GM12878 (cell line): ENCODE measurements around the gene MGMT. TPM values are rescaled to one million over a fixed set of nuclear protein-coding genes. Genes with fewer than 3 reads are reported as not detected.

Experiments used
- ATAC-seq: fragments of 200-7000 bp; cut with Tn5 transposase; 3 replicates; pipeline ENCODE4 v1.9.1; 2020; ENCODE audit warnings: mild to moderate bottlenecking, moderate library complexity
- BruUV-seq: library from RNA; stranded (reverse); fragments of 400-500 nt; replicated peaks from 2 replicates; lab custom pipeline; 2021; lab: Mats Ljungman, UMichigan
- CTCF ChIA-PET: fragments of 300-600 bp; sonication (Branson Sonifier 250); formaldehyde crosslinking; extraction: SDS; loops from one replicate; lab custom pipeline; 2021; ENCODE audit warnings: inconsistent platforms; lab: Yijun Ruan, JAX
- POLR2A ChIA-PET: fragments of 350-600 bp; formaldehyde crosslinking; extraction: SDS; loops from one replicate; lab custom pipeline; 2021; ENCODE audit warnings: inconsistent platforms; lab: Charles Lee
- RAD21 ChIA-PET: fragments of 300-600 bp; sonication (Branson Sonifier 250); formaldehyde crosslinking; loops from one replicate; lab custom pipeline; 2023; ENCODE audit warnings: antibody characterized with exemption; ENCODE audit not compliant: unreplicated experiment; lab: Charles Lee
- SMC1A ChIA-PET: fragments of 300-600 bp; sonication (Branson Sonifier 250); formaldehyde crosslinking; loops from one replicate; lab custom pipeline; 2023; ENCODE audit not compliant: unreplicated experiment, uncharacterized antibody; lab: Charles Lee
- DNase-seq: peaks from one replicate; pipeline ENCODE4 v3.0.0-alpha.2; 2011; ENCODE audit warnings: low read depth, low spot score
- FAIRE-seq: peaks from 3 replicates; lab custom pipeline; 2011; peaks lifted over from hg19 to GRCh38; lab: Jason Lieb, UNC
- H2AFZ ChIP-seq: 2 replicates; pipeline ENCODE4 v1.6.0; 2011; ENCODE audit warnings: low read depth, low read length, control low read depth; ENCODE audit not compliant: control insufficient read depth
- H3K27ac ChIP-seq: 2 replicates; pipeline ENCODE4 v1.5.1; 2011; ENCODE audit warnings: control low read depth; ENCODE audit not compliant: control insufficient read depth, insufficient read depth
- H3K27me3 ChIP-seq, 2 experiments: replicated peaks in 1 of 2; 2 replicates each; pipeline versions ENCODE4 v1.6.0 to v1.6.1; 2011; ENCODE audit warnings: low read length in 1 of 2; ENCODE audit not compliant: control insufficient read depth in 2 of 2, insufficient read depth in 2 of 2
- H3K36me3 ChIP-seq, 2 experiments: 2 replicates each; pipeline ENCODE4 v1.5.1; 2011; ENCODE audit warnings: low read length in 1 of 2; ENCODE audit not compliant: control insufficient read depth in 2 of 2, insufficient read depth in 2 of 2
- H3K4me1 ChIP-seq: 2 replicates; pipeline ENCODE4 v1.6.1; 2011; ENCODE audit warnings: mild to moderate bottlenecking, low read length, moderate library complexity, mixed read lengths; ENCODE audit not compliant: control insufficient read depth, insufficient read depth
- H3K4me2 ChIP-seq: 2 replicates; pipeline ENCODE4 v1.6.0; 2011; ENCODE audit warnings: control low read depth; ENCODE audit not compliant: control insufficient read depth, insufficient read depth
- H3K4me3 ChIP-seq: fragments of 200-600 bp; sonication (generic); 2 replicates; pipeline ENCODE4 v1.5.1; 2016
- H3K79me2 ChIP-seq: 2 replicates; pipeline ENCODE4 v1.6.0; 2011; ENCODE audit warnings: low read length; ENCODE audit not compliant: control insufficient read depth, insufficient read depth
- H3K9ac ChIP-seq: 2 replicates; pipeline ENCODE4 v1.8.0; 2011; ENCODE audit warnings: low read length, control low read depth, mixed read lengths; ENCODE audit not compliant: control insufficient read depth, insufficient read depth
- H3K9me3 ChIP-seq: replicated peaks from 3 replicates; pipeline ENCODE4 v1.5.1; 2011; ENCODE audit warnings: mild to moderate bottlenecking, low read length; ENCODE audit not compliant: control insufficient read depth, insufficient read depth
- H4K20me1 ChIP-seq: 2 replicates; pipeline ENCODE4 v1.6.0; 2011; ENCODE audit not compliant: control insufficient read depth, insufficient read depth
- ATF7 ChIP-seq: fragments of 450-650 bp; IDR thresholded peaks from 2 replicates; pipeline ENCODE4 v1.6.1; 2016; ENCODE audit warnings: low read depth, mild to moderate bottlenecking
- BACH1 ChIP-seq: fragments of 450-650 bp; IDR thresholded peaks from 2 replicates; pipeline ENCODE4 v1.6.1; 2017; ENCODE audit warnings: mild to moderate bottlenecking, borderline replicate concordance
- CBX3 ChIP-seq: fragments of 200-600 bp; sonication (generic); IDR thresholded peaks from 2 replicates; pipeline ENCODE4 v1.6.1; 2016; ENCODE audit warnings: low read depth, borderline replicate concordance
- EGR1 ChIP-seq, 2 experiments: IDR thresholded peaks; 1 replicate in 1 of 2; 2 replicates in 1 of 2; pipeline ENCODE4 v1.6.1; 2011 to 2012; ENCODE audit warnings: low read depth in 2 of 2, low read length in 2 of 2, borderline replicate concordance in 1 of 2, mild to moderate bottlenecking in 1 of 2, moderate library complexity in 1 of 2
- JUND ChIP-seq: IDR thresholded peaks from 2 replicates; pipeline ENCODE4 v1.6.1; 2012; ENCODE audit warnings: low read depth, mild to moderate bottlenecking, low read length, improper control_type of control experiment, moderate library complexity
- NFXL1 ChIP-seq: fragments of 450-650 bp; IDR thresholded peaks from 2 replicates; pipeline ENCODE4 v1.6.1; 2017; ENCODE audit warnings: antibody characterized with exemption, mild to moderate bottlenecking, borderline replicate concordance
- NR2F1 ChIP-seq: fragments of 450-650 bp; conservative IDR thresholded peaks from 2 replicates; pipeline ENCODE4 v1.6.1; 2017; ENCODE audit warnings: mild to moderate bottlenecking
- POLR2AphosphoS5 ChIP-seq: IDR thresholded peaks from 2 replicates; pipeline ENCODE4 v1.6.1; 2011; ENCODE audit warnings: mild to moderate bottlenecking, low read length, inconsistent platforms
- POU2F2 ChIP-seq: IDR thresholded peaks from 3 replicates; pipeline ENCODE4 v1.6.1; 2011; ENCODE audit warnings: low read depth, mild to moderate bottlenecking, low read length, borderline replicate concordance
- REST ChIP-seq: IDR thresholded peaks from 2 replicates; pipeline ENCODE4 v1.6.1; 2012; ENCODE audit warnings: mild to moderate bottlenecking, low read depth, low read length
- SIX5 ChIP-seq: IDR thresholded peaks from 2 replicates; pipeline ENCODE4 v1.6.1; 2011; ENCODE audit warnings: mild to moderate bottlenecking, low read depth, low read length, moderate library complexity; ENCODE audit not compliant: severe bottlenecking
- TBL1XR1 ChIP-seq: IDR thresholded peaks from 2 replicates; pipeline ENCODE4 v1.6.1; 2012; ENCODE audit warnings: low read depth, low read length, improper control_type of control experiment
- TCF12 ChIP-seq: IDR thresholded peaks from 2 replicates; pipeline ENCODE4 v1.6.1; 2011; ENCODE audit warnings: low read depth, mild to moderate bottlenecking, low read length
- TCF7 ChIP-seq: IDR thresholded peaks from 2 replicates; pipeline ENCODE4 v1.6.1; 2014; ENCODE audit warnings: antibody characterized with exemption, borderline replicate concordance
- ZNF207 ChIP-seq: fragments of 450-650 bp; IDR thresholded peaks from 2 replicates; pipeline ENCODE4 v1.6.1; 2014; ENCODE audit warnings: antibody characterized with exemption, mild to moderate bottlenecking, borderline replicate concordance
- ZNF217 ChIP-seq: fragments of 450-650 bp; IDR thresholded peaks from 2 replicates; pipeline ENCODE4 v1.6.1; 2017; ENCODE audit warnings: antibody characterized with exemption, mild to moderate bottlenecking
- WGBS: methylation state at CpG from one replicate; pipeline ENCODE4 v1.1.6; 2016; ENCODE audit warnings: low lambda C conversion rate; ENCODE audit not compliant: insufficient replicate concordance, insufficient coverage; ENCODE audit errors: missing lambda C conversion rate; 5-methylcytosine and 5-hydroxymethylcytosine counted together
- in situ Hi-C: fragments of 300-500 bp; cut with MboI; formaldehyde crosslinking; loops from 9 replicates; pipeline ENCODE4 v1.14.3; 2018; ENCODE audit warnings: mixed read lengths
- intact Hi-C: fragments of 100-400 bp; cut with micrococcal nuclease; formaldehyde crosslinking; loops from one replicate; pipeline ENCODE4 v1.14.2; 2022; ENCODE audit not compliant: unreplicated experiment
- polyA plus RNA-seq, 11 experiments: library from polyadenylated mRNA; depleted of rRNA in 4 of 11; unstranded in 6 of 11; stranded (reverse) in 5 of 11; fragments of >200 nt; fragmentation: Nextera tagmentation in 4 of 11; fragmentation: Illumina TruSeq in 1 of 11; extraction: Ambion mirVana in 4 of 11; extraction: Trizol in 1 of 11; gene quantifications; 1 replicate in 1 of 11; 2 replicates in 10 of 11; pipeline versions ENCODE4 v1.2.1 to v1.2.3, GENCODE V29; 2011 to 2016; ENCODE audit warnings: inconsistent platforms in 2 of 11, missing spikeins in 2 of 11, low read depth in 1 of 11
- total RNA-seq, 4 experiments: library from RNA; depleted of rRNA in 3 of 4; stranded (reverse); fragments of >200 nt in 3 of 4; fragmentation: Illumina TruSeq in 1 of 4; extraction: Trizol in 1 of 4; gene quantifications; 2 replicates each; pipeline versions ENCODE4 v1.2.1 to v1.2.3, GENCODE V29; 2013 to 2021
- TF ChIP-seq, protein P1 (sequence below): fragments of 450-650 bp; IDR thresholded peaks from 2 replicates; pipeline ENCODE4 v1.6.1; 2017; ENCODE audit warnings: mild to moderate bottlenecking, low read depth, inconsistent platforms; ENCODE audit not compliant: poor library complexity, severe bottlenecking
- TF ChIP-seq, protein P2 (sequence below): fragments of 450-650 bp; IDR thresholded peaks from 2 replicates; pipeline ENCODE4 v1.6.1; 2018; ENCODE audit warnings: borderline replicate concordance, mild to moderate bottlenecking; ENCODE audit not compliant: partially characterized antibody

The MGMT gene
- total and polyA plus RNA-seq, 10 of the 15 experiments (the other 5 are each of a cell fraction or from before 2014, with no cell fraction given) = 0.16 to 24.2 (median 13.3) TPM

- H2AFZ ChIP-seq = no peak overlapping the region
- H3K27ac ChIP-seq = no peak overlapping the region
- ChIA-PET RAD21 (no interaction called here), SMC1A (no interaction called here), POLR2A (no interaction called here), CTCF (no interaction called here)
- no peaks in the 10 kb centered on the region for H3K4me1 ChIP-seq
- peaks cover 13% of the 10 kb centered on the region for H3K9me3 ChIP-seq
- no peak for FAIRE-seq
- in situ Hi-C loops = no loop called here
- H3K36me3 ChIP-seq = no peaks in the 10 kb centered on the region
- H3K4me2 ChIP-seq = no peak overlapping the region
- no peaks in the 10 kb centered on the region for H3K79me2 ChIP-seq
- no peak for DNase-seq
- 94% methylated on average over 1 of the region's 1 CpG for WGBS
- BruUV-seq = no TSS peak
- no peak for ATAC-seq
- no peak overlapping the region for H3K4me3 ChIP-seq
- intact Hi-C loops = no loop called here
- H4K20me1 ChIP-seq = no peaks in the 10 kb centered on the region
- no peaks in the 10 kb centered on the region for H3K27me3 ChIP-seq
- H3K9ac ChIP-seq = no peak overlapping the region
- no peak for TF ChIP-seq EGR1 (IDR thresholded peaks at IDR 0.05; ENCODE audit: borderline replicate concordance in 1 of 2, low read depth in 2 of 2, low read length in 2 of 2)
- TF ChIP-seq NFXL1 = no peak
- TF ChIP-seq, protein P1, sequence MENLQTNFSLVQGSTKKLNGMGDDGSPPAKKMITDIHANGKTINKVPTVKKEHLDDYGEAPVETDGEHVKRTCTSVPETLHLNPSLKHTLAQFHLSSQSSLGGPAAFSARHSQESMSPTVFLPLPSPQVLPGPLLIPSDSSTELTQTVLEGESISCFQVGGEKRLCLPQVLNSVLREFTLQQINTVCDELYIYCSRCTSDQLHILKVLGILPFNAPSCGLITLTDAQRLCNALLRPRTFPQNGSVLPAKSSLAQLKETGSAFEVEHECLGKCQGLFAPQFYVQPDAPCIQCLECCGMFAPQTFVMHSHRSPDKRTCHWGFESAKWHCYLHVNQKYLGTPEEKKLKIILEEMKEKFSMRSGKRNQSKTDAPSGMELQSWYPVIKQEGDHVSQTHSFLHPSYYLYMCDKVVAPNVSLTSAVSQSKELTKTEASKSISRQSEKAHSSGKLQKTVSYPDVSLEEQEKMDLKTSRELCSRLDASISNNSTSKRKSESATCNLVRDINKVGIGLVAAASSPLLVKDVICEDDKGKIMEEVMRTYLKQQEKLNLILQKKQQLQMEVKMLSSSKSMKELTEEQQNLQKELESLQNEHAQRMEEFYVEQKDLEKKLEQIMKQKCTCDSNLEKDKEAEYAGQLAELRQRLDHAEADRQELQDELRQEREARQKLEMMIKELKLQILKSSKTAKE = no peak
- no peak for TF ChIP-seq TCF7
- TF ChIP-seq ATF7 = no peak
- TF ChIP-seq CBX3 = no peak
- no peak for TF ChIP-seq ZNF217
- TF ChIP-seq SIX5 = no peak
- TF ChIP-seq NR2F1 = no peak
- no peak for TF ChIP-seq POU2F2
- TF ChIP-seq, protein P2, sequence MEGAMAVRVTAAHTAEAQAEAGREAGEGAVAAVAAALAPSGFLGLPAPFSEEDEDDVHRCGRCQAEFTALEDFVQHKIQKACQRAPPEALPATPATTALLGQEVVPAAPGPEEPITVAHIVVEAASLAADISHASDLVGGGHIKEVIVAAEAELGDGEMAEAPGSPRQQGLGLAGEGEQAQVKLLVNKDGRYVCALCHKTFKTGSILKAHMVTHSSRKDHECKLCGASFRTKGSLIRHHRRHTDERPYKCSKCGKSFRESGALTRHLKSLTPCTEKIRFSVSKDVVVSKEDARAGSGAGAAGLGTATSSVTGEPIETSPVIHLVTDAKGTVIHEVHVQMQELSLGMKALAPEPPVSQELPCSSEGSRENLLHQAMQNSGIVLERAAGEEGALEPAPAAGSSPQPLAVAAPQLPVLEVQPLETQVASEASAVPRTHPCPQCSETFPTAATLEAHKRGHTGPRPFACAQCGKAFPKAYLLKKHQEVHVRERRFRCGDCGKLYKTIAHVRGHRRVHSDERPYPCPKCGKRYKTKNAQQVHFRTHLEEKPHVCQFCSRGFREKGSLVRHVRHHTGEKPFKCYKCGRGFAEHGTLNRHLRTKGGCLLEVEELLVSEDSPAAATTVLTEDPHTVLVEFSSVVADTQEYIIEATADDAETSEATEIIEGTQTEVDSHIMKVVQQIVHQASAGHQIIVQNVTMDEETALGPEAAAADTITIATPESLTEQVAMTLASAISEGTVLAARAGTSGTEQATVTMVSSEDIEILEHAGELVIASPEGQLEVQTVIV = no peak
- no peak for TF ChIP-seq BACH1
- no peak for TF ChIP-seq POLR2AphosphoS5
- TF ChIP-seq JUND = no peak
- no peak for TF ChIP-seq TCF12
- no peak for TF ChIP-seq TBL1XR1
- TF ChIP-seq REST = no peak
- no peak for TF ChIP-seq ZNF207
Measured at GRCh38 chr10:129481641-129482040, 14.6 kb downstream of the MGMT start.
